SKM-1 treated with dmso at 0.1 percent for 144 hours (cell line): ENCODE data around the gene RAB34.

Experiments
- DNase-seq: peaks from one replicate; lab custom pipeline; 2025; ENCODE audit not compliant: unreplicated experiment; lab: John Stamatoyannopoulos, UW

The RAB34 gene

DNA sequence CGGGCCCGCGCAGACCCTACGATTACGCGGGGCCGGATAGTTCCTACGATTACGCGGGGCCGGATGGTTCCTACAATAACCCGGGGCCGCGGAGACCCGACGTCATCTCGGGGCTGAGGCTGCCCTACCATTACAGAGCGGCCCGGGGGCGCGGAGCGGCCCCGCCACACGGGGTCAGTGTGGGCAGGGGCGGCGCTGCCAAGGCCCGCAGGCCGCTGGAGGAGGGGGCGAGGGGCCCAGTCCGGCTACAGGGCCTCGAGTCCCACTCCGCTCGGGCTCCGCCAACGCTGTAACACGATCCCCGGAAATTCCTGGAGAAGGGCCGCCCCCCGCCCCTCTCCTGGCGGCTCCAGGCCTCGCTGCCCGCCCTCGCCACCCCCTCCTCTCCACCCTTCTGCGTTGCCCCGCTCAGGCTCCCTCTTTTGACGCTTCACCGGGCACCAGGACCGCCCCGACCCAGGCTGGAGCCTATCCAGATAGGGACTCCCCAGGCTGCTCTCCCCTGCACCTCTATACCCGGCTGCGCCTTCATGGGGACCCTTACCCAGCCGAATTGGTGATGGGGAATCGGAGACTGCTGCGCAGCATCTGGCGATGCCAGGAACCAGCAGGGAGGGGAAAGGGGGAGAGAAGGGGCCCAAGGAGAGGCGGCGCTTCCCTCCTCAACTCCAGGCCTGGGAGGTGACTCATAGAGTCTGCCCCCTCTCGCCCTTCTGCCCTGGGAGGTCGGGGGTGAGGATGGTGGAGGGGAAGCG, at the start of gene RAB34:
TSS of gene RAB34 (minus strand) at position 291 of the 755 bp plus-strand sequence. CDS start 602 bp downstream, outside the sequence.
- DNase-seq: no peak

DNA sequence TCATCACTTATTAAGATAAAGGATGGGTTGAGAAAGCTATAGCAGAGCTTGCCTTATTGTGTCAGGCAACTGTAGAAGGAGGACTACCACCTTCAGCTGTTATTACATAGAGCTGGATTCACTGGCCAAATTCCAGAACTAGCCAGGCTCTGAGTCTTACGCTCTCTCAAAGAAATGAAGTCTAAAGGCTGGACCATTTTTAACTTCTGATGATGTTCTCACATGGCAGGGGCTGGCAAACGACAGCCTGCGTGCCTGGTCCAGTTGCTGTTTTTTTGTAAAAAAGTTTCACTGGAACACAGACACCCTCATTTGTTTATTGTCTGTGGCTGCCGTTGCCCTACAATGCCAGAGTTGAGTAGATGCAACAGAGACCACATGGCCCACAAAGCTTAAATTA, 47.4 kb upstream of the RAB34 start:
- no peak for DNase-seq

DNA sequence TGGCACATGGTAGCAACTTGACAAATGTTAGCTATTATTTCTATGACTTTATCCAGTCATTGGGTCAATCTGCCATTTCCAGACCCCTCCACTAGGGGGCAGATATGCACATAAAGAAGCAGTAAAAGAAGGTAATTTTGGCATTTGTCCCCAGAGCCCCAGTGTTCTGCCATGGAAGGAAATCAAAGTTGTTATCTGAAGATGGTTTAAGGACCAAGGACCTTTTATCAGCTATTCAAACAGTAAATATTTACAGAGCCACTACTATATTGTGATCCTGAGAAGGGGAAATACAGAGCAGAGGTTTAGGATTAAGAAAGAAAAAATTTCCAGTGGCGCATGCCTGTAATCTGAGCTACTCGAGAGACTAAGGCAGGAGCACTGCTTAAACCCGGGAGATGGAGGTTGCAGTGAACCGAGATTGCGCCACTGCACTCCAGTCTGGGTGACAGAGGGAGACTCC, 46.2 kb upstream of the RAB34 start:
- DNase-seq: peak; percentile 75

DNA sequence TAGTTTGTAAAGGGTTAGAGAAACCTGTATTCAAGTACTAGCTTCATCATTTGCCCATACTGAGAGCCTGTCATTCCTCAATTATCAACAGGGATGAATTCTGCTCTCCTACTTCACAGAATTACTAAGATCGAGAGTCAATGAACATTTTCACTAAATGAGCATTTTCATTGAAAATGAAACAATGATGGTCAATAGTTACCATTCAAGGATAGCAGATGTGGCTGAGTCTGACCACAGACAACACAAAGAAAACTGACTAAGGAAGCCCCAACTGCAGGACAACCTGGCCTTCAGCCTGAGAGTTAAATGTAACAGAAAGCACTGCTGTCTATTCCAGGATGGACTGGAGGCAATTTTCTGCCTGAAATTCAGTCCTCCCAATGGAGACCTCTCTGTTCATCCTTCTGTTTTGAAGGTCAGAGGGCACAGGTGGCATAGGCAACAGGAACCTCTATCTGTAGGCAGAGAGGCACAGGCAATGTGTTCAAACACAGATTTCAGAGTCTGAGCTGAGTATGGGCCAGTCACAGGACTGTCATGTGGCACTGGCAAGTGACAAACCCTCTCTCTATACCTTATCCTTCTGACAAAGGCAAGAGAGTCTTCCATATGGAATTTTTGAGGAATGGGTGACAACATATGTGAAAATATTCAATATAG, 45.6 kb upstream of the RAB34 start:
- no peak for DNase-seq

DNA sequence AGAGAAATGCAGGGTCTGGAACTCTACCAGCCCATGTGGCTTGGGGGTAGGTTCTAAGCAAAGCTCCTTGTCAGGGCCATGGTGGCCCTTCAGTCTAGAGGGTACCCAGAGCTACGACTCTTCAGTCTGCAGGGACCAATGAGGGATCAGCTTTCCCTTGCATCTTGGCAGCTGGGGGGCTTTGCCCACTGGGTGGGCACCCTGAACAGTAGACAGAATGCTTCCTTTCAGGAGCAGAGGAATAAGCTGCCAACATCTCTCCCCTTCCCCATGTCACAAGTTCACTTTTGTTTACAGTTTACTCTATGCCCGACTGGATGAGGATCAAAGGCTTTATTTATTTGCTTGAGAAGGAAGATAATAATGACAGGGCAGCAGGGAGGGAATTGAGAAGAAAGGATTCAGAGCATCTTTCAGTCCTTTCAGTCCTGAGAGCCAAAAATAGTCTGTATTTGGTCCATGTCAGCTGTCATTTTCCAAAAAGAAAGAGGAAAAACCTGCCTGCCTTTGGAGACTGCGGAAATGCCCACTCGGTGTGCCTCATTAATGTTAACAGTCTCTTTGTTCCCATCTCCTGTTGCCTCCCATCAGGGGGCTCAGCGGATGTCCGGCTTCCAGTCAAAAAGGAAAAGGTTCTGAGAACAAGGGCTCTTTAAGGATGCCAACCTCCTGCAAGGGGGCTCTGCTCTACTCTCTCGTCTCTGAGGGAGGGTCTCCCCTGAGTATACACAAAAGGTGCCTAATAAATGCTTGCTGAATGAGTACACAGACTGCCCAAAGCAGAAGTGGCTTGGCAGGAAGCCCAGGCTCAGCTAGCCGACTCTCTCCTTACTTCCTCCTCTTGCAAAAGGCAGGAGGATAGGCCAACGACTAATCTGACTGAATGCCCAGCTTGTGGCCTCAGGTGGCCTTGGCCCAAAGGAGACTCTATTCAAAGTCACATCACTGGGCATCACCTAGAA, 43.2 kb upstream of the RAB34 start:
- peak; percentile 86 for DNase-seq

- no peak for DNase-seq
Measured at GRCh38 chr17:28759256-28759865, 41.7 kb upstream of the RAB34 start.

DNA sequence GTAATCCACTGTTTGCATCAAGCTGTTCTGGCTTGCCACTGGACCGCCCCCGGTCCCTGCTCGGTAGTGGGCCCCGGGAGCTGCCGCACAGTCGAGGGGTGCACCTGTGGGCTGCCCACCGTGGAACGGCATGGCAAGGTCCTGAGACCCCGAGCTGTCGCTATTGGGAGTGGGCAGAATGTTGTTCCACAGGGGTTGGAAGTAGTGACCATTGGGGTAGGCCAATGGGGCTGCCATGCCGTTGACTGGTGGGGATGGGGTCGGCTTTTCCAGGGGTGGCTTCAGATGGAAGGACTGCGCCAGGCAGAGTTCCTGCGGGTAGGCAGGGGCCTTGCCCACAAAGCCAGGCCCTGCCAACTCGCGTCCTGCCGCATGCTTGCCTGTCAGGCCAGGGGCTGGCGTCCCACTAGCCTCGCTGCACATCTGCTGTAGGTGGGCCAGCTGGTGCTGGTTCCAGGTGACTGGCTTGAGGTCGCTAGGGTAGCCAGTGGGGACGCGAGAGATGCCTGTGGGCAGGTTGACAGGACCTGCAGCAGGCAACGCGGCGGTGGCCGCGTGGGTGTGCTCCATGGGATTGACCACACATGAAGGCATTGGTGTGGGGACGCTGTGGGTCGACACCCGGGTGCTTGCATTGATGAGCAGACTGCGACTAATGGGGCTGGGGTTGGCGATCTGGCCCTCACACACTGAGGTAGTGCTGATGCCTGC, 40.9 kb upstream of the RAB34 start:
- no peak for DNase-seq

DNA sequence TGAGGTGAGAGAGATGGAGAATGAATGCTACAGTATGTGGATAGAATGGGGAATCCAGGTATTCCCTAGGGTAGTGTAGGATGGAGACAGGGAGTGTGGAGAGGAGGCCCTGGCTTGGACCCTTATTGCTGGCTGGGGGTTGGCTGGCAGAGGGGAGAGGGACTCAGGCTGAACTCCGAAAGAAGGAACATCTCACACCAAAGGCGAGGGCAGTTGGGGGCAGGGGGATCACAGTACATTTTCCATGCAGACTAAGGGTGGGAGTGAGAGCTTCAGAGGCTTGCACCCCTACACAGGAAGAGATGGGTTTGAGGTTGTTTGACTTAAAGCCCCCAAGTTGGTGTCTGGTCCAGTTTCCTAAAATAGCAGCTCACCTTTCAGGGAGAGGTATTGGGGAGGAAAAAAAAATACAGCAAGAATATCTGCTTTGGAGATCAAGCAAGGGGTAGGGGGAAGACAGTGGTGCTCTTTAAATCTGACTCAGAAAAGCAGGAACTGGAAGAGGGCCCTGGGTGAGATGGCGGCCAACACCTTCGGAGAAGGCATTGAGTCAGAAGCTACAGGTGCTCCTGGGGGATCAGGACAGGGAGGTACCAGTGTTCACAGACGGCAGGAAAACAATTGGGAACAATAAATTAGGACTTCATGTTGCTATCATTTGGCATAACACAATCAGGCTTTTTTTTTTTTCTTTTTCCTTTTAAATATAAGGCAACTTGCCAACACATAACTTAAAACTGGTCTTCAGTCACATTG, 38.6 kb upstream of the RAB34 start:
- DNase-seq: no peak

GRCh38 chr17:28755486-28755885, 37.8 kb upstream of the RAB34 start:
- no peak for DNase-seq

GRCh38 chr17:28751600-28752366, 34.1 kb upstream of the RAB34 start:
- DNase-seq: no peak

DNA sequence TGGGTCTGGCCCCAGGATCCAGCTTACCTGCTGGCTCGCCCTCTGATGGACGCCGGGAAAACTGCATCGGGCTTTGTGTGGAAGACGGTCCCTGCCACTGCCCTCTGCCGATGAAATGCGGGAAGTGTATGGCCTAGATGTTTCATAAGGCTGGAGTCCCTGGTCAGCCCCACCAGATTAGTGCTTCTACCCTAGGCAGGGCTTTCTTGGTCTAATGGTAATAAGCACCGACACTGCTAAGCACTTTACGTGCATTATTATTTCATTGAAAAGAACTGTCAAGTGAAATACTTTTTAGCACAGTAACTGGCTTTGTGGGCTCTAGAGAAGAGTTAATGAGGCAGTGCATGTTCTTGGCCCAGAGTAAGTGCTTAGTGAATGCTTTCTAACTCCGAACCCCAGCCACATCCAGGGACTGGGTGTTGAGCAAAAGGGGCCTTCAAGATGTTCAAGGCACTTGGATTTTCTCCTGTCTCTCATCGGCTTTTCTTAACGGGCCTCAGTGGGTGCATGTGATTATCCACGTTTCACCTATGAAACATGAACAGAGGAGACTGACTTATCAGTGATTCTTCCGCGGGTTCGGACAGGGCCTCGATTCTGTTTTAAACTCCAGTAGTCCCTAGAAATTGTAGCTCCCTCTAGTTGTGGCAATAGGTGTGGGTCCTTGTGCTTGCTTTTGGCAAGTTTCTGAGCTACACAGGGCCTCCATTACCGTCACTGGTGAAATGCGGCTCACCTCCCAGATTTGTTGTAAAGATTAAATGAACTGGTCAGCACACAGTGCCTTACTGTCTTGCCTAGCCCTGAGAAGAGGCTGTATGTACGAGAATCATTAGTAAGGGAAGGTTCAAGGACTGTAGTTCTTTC, 32.7 kb upstream of the RAB34 start:
- peak; percentile 80 for DNase-seq

- DNase-seq: no peak
Measured at GRCh38 chr17:28749516-28750177, 32.0 kb upstream of the RAB34 start.

GRCh38 chr17:28748852-28749515, 31.3 kb upstream of the RAB34 start:
- no peak for DNase-seq

DNA sequence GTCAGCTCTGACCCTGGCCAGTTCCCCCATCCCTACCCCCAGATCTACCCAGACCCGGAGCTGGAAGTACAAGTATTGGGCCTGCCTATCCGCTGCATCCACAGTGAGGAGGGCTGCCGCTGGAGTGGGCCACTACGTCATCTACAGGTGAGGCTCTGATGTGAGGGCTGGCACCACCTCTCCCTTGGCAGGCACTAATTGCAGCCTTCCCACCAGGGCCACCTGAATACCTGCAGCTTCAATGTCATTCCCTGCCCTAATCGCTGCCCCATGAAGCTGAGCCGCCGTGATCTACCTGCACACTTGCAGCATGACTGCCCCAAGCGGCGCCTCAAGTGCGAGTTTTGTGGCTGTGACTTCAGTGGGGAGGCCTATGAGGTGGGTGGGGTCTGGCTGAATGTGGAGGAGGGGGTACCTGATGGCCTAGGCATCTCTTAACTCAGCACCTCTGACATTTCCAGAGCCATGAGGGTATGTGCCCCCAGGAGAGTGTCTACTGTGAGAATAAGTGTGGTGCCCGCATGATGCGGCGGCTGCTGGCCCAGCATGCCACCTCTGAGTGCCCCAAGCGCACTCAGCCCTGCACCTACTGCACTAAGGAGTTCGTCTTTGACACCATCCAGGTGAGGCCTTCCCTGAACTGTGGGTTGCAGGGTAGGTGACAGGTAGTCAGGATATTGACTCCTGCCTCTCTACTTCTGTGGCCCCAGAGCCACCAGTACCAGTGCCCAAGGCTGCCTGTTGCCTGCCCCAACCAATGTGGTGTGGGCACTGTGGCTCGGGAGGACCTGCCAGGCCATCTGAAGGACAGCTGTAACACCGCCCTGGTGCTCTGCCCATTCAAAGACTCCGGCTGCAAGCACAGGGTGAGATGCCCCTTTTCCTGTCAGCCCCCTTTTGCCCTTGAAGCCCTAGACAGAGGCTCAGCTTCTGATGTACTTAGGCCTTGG, 30.4 kb upstream of the RAB34 start:
- DNase-seq: no peak

DNA sequence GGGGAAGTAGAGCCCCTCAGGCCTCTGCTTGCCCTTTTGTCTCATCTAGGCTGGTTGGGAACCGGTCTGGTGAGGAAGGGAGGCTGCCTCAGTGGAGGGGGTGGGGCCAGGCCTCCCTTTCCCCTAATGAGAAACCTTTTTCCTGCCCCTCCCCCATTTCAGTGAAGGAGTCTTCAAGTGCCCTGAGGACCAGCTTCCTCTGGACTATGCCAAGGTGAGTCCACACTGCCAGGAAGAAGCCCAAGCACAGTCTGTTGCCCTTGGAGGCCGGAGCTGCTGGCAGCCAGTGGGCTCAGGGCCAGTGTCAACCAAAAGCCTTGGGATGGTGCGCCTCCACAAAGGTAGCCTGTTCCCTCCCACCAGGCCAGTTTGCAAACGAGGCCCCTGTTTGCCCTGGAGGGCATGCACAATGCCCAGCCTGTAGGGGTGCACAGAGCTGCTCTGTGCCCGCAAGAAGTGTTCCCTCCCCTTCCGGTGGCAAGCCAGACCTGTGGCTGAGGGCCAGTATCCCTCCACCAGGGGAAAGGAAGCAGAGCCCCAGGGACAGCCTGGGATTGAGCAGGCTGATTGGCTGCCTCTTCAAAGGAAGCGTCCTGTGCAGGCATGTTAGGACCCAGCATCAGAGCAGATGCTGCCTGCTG, 29.5 kb upstream of the RAB34 start:
- no peak for DNase-seq
